ENCODE results near the gene FBXW11.
"Not testable (repeated sequence)": the region's sequence is repeated elsewhere in the genome, so short reads cannot be mapped to it uniquely, and the experiment has no call there.

Gene FBXW11

GRCh38 chr5:171920765-171921391 is 85.6 kb downstream of the FBXW11 start:
- Mint-ChIP-seq H3K27ac (no peak overlapping the region), H3K36me3 (ENCODE audit: low read depth) (peaks cover 30% of the 10 kb centered on the region), H3K4me3 (no peak overlapping the region), H3K9me3 (peaks cover 21% of the 10 kb centered on the region), H3K27me3 (ENCODE audit: low read depth, poor library complexity) (no peaks in the 10 kb centered on the region), H3K4me1 (peaks cover 11% of the 10 kb centered on the region)
- no peak for TF ChIP-seq CTCF (IDR thresholded peaks at IDR 0.05)
- DNase-seq, result no peak

GRCh38 chr5:171915700-171916099 is 90.7 kb downstream of the FBXW11 start:
- H3K36me3 Mint-ChIP-seq (ENCODE audit: low read depth); H3K4me3 Mint-ChIP-seq; H3K27ac Mint-ChIP-seq; H3K9me3 Mint-ChIP-seq; H3K27me3 Mint-ChIP-seq (ENCODE audit: low read depth, poor library complexity); DNase-seq: not testable (repeated sequence)
- peaks cover 21% of the 10 kb centered on the region for H3K4me1 Mint-ChIP-seq

- no peaks in the 10 kb centered on the region for H3K9me3 Mint-ChIP-seq
Observed at GRCh38 chr5:171914726-171915338, 91.6 kb downstream of the FBXW11 start.

GRCh38 chr5:171913987-171914273 is 92.5 kb downstream of the FBXW11 start:
- H3K4me1 Mint-ChIP-seq, result peaks cover 20% of the 10 kb centered on the region
- peaks cover 2% of the 10 kb centered on the region for H3K27me3 Mint-ChIP-seq (ENCODE audit: low read depth, poor library complexity)
- H3K4me3 Mint-ChIP-seq, result no peak overlapping the region
- H3K9me3 Mint-ChIP-seq, result no peaks in the 10 kb centered on the region
- TF ChIP-seq CTCF (IDR thresholded peaks at IDR 0.05), result no peak
- peaks cover 7% of the 10 kb centered on the region for H3K36me3 Mint-ChIP-seq (ENCODE audit: low read depth)
- no peak for DNase-seq
- peak overlapping the region; percentile 86 for H3K27ac Mint-ChIP-seq

More at GRCh38 chr5:171914726-171915338, 91.6 kb downstream of the FBXW11 start:
- Mint-ChIP-seq H3K27me3 (ENCODE audit: low read depth, poor library complexity) (peaks cover 2% of the 10 kb centered on the region), H3K27ac (no peak overlapping the region), H3K36me3 (ENCODE audit: low read depth) (peaks cover 7% of the 10 kb centered on the region), H3K4me1 (peaks cover 21% of the 10 kb centered on the region), H3K4me3 (no peak overlapping the region)
- DNase-seq, result no peak
- no peak for TF ChIP-seq CTCF (IDR thresholded peaks at IDR 0.05)

- Mint-ChIP-seq H3K27ac (no peak overlapping the region), H3K27me3 (ENCODE audit: low read depth, poor library complexity) (peaks cover 2% of the 10 kb centered on the region), H3K4me1 (peaks cover 26% of the 10 kb centered on the region), H3K36me3 (ENCODE audit: low read depth) (peaks cover 1% of the 10 kb centered on the region), H3K4me3 (no peak overlapping the region), H3K9me3 (no peaks in the 10 kb centered on the region)
- TF ChIP-seq CTCF (IDR thresholded peaks at IDR 0.05), result no peak
- DNase-seq, result no peak
Observed at GRCh38 chr5:171911152-171911551, 95.3 kb downstream of the FBXW11 start.

- no peak overlapping the region for H3K27ac Mint-ChIP-seq
- H3K4me1 Mint-ChIP-seq, result peaks cover 37% of the 10 kb centered on the region
- no peaks in the 10 kb centered on the region for H3K9me3 Mint-ChIP-seq
- TF ChIP-seq CTCF (IDR thresholded peaks at IDR 0.05), result no peak
- no peak for DNase-seq
- H3K36me3 Mint-ChIP-seq (ENCODE audit: low read depth), result peaks cover 13% of the 10 kb centered on the region
- H3K27me3 Mint-ChIP-seq (ENCODE audit: low read depth, poor library complexity), result no peaks in the 10 kb centered on the region
- H3K4me3 Mint-ChIP-seq, result no peak overlapping the region
Observed at GRCh38 chr5:171908638-171909037, 97.8 kb downstream of the FBXW11 start.
